ENCODE results near the gene PPFIA1. TPM values are rescaled to one million over a fixed set of nuclear protein-coding genes. Genes with fewer than 3 reads are reported as not detected.

PPFIA1 gene
- total RNA-seq, 1 donor from 2014 or later, result 39.0 TPM

DNA sequence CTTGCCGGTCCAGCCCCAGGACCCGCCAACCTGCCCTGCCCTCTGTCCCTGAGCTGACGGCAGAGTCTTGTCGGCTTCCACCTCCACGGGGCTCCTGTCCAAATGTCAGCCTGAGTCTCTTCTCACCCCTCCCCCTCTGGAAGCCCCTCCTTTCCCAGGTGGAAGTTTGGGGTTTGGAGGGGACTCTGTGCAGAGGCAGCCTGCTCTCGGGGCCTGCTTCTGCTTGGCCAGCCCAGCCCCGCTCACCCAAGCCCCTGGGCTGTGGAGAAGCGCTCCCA, 158.9 kb downstream of the PPFIA1 start:
- intact Hi-C loops (cut with micrococcal nuclease), result no loop called here

DNA sequence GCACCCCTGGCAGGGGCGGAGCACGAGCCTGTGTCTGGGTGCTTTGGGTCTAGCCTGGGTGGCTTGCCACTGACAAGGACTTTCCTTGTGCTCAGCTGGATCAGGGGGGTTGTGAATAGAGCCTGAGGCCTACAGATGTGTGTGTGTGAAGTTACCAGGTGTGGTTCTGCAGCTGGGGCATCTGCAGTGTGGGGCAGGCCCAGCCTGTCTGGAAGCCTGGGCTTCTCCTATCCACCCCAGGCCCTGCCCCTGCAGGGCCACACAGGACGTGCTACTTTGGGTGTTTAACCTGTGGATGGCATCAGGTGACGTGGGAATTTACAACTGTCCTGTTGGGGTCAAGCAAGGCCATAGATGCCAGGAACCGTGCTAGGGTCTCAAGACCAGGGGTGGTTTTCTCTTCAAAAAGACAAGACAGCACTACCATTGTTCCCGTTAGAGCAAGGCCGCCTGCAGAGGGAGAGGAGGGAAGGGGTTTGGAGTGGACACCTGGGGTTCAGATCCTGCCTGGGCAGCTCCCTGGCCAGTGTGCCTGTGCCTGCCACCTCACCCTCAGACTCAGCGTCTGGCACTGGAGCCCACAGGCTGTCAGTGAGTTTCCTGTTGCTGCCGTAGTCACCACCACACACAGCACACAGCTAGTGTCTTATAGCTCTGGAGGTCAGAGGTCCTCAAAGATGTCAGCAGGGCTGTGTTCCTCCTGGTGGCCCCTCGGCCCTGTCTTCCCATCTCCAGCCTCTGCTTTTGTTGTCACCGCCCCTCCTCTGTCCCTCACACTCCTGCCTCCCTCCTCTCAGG, 159.4 kb downstream of the PPFIA1 start:
- intact Hi-C loops (cut with micrococcal nuclease), result no loop called here

DNA sequence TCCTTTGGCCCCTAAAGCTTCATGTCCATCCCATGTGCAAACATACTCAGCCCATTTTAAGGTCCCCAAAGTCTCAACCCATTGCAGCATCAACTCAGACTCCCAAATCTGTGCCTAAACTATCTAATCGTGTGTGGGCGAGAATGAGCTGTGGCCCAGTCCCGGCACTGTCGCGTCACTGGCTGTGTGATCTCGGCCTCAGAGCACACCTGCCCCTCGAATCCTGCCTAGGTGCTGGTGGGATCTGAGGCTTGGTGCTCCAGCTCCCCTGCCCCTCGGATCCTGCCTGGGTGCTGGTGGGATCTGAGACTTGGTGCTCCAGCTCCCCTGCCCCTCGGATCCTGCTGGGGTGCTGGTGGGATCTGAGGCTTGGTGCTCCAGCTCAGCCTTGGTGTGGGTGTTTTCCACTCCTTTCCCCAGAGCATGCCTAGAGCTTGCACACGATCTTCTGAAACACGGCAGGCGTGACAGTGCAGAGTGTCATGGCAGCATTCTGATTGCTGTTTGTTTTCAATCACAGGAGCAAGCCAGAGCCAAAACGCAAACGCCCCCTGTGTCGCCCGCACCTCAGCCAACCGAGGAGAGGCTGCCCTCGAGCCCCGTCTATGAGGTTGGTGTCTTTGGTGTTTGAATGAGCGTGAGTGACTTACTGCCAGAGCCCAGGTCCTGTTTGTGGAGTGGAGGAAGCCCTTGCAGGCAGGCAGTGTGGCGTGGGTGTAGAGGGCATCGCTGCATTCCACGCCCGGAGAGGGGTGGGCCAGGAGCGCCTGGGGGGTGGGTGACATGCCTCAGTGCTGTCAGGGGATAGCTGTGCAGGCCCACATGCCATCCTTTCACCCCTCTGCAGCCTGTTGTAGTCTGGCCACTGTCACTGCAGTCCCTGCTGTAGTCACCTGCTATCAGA, 160.4 kb downstream of the PPFIA1 start:
- intact Hi-C loops (cut with micrococcal nuclease), result no loop called here

DNA sequence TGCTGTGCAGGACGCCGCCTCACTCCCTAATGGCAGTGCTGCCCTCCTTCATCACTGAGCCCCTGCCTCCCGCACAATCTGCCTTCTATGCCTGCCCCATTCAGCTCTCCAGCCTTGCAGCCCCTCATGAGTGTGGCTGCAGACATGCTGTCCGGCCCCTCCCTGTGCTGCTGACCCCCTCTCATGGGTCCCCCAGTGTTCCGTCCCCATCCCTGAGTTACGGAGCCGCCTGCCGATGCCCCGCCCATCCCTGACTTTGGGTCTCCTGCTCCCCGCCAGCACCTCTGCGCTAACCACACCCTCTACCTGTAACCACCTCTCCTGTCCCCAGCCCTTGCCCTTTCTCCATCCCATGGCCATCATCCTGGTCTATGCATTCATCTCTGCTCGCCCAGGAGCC, 161.1 kb downstream of the PPFIA1 start:
- intact Hi-C loops (cut with micrococcal nuclease), result no loop called here

GRCh38 chr11:70432065-70432464, 161.6 kb downstream of the PPFIA1 start:
- intact Hi-C loops (cut with micrococcal nuclease), result no loop called here

DNA sequence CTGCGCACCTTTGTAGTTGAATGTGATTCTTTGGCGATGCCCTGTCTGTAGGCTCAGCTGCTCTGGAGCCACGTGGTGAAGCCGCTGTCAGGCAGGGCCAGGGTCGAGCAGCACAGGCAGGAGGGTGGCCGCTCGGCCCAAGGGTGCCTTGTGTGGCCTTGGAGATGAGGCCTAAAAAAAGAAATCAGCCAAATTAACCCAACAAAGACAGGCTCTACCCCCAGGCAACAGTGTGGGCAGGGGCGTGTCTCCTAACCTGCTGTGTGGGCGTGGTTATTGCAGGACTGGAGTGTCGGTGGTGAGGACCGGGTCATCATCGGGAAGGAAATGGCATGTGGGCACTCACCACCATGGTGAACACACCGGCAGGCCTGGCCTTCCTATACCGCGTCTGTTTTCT, 162.1 kb downstream of the PPFIA1 start:
- intact Hi-C loops (cut with micrococcal nuclease), result no loop called here

- intact Hi-C loops (cut with micrococcal nuclease), result no loop called here
Measured at GRCh38 chr11:70433038-70433437, 162.5 kb downstream of the PPFIA1 start.

GRCh38 chr11:70433526-70433925, 163.0 kb downstream of the PPFIA1 start:
- intact Hi-C loops (cut with micrococcal nuclease), result no loop called here

Other genes with a start within 250 kb of the PPFIA1 start
- gene ANO1, start 192.4 kb upstream of the PPFIA1 start, total RNA-seq, result not detected in 2 replicates
- 42.7 and 45.8 TPM in 2 replicates for gene FADD, start 67.4 kb upstream of the PPFIA1 start, total RNA-seq
- gene CTTN, start 127.8 kb downstream of the PPFIA1 start, total RNA-seq, result 0.98 and 1.3 TPM in 2 replicates